Measurements from ENCODE around the gene DCUN1D3.
"Not testable (repeated sequence)": the region's sequence is repeated elsewhere in the genome, so short reads cannot be mapped to it uniquely, and the experiment has no call there.

Gene DCUN1D3

DNA sequence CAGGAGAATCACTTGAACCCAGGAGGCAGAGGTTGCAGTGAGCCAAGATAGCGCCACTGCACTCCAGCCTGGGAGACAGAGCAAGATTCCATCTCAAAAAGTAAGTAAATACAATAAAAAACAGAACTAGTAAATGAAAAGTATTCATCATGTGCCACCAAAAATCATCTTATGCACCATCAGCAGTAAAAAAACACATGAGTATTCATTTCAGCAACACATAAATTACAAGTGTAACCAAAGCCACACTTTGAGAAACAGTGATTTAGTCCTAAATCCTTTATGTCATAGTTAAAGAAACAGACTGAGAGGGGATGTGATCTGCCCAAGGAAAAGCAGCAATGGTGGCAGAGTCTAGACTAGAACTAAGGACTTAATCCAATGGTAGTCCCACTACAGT is 13.0 kb downstream of the DCUN1D3 start:
- no peak for DNase-seq (ENCODE audit: low spot score)

GRCh38 chr16:20886320-20886719 is 13.8 kb downstream of the DCUN1D3 start:
- DNase-seq (ENCODE audit: low spot score): no peak

DNA sequence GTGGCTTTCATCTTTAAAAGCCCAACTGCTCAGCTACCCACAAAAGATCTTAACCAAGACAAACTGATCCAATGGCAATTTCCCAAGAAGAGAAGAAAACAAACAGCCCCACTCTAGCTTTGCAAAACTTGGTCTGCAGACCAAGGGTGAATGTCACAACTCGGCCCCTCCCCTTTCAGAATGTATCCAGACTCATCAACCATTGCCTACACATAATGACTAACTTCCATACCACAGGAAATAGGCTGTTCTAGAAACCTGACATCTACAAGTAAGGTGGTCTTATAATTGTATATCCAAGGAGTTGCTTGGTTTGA is 16.0 kb downstream of the DCUN1D3 start:
- no peak for DNase-seq (ENCODE audit: low spot score)

DNA sequence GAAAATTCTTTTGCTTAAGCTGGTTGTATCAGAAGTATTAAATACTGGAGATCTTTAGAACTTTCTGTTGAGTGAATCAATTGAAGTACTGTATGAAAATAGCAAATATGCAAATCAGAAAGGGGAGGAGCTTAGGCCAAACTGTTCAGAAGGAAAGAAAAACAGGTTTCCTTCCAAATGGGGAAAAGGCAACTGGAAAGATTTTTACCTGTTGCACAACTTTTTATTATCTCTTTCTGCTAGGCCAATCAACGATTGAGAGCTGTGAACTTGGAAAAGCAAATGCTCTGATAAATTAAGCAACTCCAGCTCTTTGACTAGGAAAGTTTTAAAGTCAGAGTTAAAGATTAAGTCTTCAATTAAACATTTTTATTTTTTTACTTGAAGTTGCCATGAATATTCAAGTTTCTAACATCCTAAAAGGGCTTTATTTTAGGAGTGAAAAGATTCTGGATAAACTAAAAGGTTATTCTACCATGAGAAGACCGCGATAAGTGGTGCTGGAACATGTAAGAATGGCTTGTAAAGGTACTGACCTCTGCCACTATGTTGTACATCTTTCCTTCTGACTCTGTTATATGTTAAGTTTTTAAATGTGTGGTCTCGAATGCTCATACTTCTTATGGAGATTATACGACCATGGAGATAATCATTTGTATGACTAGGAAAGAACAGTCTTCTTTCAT is 16.5 kb downstream of the DCUN1D3 start:
- DNase-seq (ENCODE audit: low spot score): no peak

DNA sequence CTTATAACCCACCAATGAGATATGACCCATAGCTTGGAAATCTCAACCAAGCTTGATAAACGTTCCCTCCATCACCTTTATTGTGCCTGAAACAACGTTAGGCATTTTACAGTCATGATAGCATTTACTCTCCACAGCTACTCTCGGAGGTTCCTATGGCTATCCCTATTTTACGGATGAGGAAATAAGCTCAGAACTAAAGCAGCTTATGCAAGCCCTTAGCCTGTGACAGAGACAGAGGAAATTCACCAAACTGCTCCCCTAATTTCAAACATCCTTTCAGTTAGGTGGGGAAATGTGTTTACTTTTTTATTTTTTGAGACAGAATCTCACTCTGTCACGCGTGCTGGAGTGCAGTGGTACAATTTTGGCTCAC is 18.7 kb downstream of the DCUN1D3 start:
- no peak for DNase-seq (ENCODE audit: low spot score)

DNA sequence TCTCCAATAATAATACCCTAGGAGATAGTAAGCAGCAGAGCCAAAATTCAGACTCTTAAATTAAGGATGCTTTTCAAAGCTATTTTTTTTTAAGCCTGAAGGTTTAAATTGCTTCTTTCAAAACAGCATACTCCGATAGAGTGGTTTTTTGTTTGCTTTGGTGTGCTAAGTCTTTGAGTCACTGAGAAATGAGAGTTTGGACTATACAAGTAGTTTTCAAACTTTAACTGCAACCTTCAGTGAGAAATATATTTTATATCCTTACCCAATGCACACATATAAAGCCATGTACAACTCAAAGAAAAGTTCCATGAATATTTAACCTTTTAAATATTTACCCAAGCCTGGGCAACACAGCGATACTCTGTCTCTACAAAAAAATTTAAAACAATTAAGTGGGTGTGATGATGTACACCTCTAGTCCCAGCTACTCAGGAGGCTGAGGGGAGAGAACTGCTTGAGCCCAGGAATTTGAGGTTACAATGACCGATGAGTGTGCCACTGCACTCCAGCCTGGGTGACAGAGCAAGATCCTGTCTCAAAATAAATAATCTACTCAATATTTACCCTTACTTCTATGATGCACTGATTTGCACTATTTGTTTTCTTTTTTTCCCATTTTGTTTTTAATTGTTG is 19.2 kb downstream of the DCUN1D3 start:
- no peak for DNase-seq (ENCODE audit: low spot score)

DNA sequence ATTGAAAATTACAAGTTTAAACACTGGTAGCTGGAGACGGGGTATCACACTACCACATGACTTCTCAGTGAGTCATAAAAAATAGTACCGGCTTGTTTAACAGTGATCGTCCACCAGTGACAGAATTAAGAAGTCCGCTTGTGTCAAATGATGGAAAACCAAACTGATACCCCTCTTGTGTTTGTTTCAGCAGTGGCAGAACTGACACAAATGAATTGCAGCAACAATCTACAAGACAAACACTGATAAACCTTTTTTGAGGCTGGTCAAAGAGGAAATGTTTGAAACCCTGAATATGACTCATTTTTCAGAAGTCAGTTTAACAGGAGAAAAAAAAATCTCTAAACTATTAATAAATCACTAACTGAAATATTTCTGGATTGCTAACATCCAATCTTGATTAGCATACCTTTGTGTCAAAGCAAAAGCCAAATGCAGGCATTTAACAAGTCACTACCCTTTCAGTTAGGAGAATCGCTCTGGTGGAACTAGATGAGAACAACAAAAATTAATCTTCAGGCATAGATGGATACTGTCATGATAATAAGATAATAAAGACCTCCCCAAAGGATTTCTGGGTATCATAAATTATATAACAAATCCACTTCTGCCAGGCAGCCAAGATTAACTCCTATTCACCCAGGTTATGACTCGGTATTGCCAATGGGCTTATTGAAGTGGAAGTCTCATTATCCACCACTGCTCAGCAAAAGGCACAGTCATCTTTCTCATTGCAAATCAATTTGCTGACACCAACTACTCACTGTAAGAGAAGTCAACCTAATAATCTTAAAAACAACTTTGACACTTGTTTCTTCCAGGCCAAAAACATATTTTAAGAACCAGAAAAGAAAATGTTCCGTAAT is 20.8 kb downstream of the DCUN1D3 start:
- no peak for DNase-seq (ENCODE audit: low spot score)

- DNase-seq (ENCODE audit: low spot score): no peak
Measured at GRCh38 chr16:20878682-20879147, 21.4 kb downstream of the DCUN1D3 start.

DNA sequence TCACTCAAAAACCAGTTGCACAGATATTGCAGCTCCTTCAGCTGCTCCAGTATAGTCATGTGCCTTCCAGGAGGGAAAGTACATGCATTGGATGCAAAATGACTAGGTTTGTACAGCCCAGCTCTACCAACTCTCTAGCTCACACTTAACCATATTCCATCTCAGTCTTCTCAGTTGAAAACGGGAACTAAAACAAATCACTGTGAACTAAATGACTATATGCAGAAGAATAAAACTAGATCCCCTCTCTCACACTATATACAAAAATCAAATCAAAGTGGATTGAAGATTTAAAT is 24.9 kb downstream of the DCUN1D3 start:
- no peak for DNase-seq (ENCODE audit: low spot score)

GRCh38 chr16:20874088-20874581 is 26.0 kb downstream of the DCUN1D3 start:
- DNase-seq (ENCODE audit: low spot score): no peak

DNA sequence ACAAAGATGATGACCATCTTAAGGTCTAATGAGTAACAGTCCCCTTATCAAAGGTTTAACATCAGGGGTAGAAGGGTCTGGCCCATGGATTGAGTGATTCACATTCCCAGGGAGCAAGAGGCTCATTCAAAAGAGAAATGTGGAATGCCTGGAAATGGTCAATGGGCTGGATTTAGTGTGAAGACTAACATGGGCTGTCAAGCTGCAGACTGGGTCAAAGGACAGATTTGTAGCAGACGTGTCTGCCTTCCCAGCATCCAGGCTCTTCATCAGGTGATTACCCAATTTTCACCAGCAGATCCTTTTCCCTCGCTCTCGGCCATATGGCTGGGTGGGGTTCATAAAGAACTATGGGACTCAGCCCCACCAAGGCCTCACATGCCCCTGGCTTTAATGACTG is 26.8 kb downstream of the DCUN1D3 start:
- DNase-seq (ENCODE audit: low spot score): no peak

DNA sequence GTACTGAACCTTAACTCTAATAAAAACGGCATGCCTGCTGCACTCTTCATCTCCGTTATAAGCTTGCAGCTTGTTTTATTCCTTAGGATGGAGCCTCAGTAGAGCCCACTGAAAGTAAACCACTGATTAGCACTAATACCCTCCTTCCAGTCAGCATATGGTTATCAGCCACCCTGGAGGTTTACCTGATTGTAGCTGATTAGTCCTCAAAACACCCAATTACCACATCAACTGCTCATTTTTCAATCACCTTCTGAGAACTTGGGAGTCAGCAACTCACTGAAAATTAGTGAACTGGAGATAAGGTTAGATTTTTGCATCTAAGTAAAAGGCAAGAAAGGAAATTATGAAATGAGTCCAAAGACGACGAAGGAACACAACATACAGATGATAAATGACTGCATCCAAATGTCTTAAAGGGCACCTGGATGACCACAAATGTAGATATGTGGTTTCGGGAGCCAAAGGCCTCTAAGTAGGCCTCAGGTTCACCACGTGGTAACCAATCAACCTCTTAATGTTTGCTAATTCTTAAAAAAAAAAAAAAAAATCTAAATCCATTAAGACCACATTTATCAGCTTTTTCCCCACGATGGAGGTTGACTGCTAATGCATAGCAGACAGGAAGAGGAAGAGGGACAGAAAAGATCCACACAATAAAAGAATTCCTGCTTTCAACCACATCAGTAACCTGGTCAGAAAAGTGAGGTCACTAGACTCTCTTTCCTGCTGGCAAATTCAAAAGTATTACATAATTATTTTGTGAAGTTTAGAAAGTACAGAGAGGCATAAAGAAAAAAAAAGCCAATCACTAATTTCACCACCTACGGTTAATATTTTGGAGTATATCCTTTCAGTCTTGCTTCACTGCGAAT is 28.0 kb downstream of the DCUN1D3 start:
- DNase-seq (ENCODE audit: low spot score): no peak

- no peak for DNase-seq (ENCODE audit: low spot score)
Measured at GRCh38 chr16:20871258-20871657, 28.9 kb downstream of the DCUN1D3 start.

- DNase-seq (ENCODE audit: low spot score): no peak
Measured at GRCh38 chr16:20870122-20870820, 29.9 kb downstream of the DCUN1D3 start.

GRCh38 chr16:20868890-20869289 is 31.3 kb downstream of the DCUN1D3 start:
- DNase-seq (ENCODE audit: low spot score): peak; percentile 76

GRCh38 chr16:20867585-20867984 is 32.6 kb downstream of the DCUN1D3 start:
- DNase-seq (ENCODE audit: low spot score): no peak

- no peak for DNase-seq (ENCODE audit: low spot score)
Measured at GRCh38 chr16:20866801-20867200, 33.4 kb downstream of the DCUN1D3 start.

DNA sequence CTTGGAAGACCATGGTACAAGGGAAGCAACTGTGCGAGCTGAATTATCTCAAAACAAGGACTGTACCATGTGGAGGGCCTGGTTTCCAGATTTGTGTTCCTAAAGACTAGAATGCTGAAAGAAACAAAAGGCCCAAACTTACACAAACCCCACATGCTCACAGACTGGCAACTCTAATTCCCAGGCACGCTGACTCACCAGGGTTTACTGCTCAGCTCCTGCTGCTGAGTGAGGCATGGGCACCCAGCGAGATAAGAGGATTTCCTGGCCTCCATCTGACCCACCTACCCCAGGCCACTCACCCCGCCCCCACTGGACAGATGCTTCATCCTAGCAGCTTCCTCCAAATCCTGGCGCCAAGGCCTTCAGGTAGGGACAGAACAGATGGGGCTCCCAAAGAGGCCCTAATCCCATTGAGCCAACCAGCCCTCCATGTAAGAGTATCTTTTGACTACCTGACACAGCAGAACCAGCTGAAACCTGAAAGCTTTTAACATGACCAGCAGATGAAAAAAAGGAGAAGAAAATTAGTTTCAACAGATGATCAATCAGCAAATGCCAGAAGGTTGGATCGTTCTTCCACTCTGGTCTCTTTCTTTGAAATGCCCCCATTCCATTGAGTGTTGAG is 33.9 kb downstream of the DCUN1D3 start:
- DNase-seq (ENCODE audit: low spot score): no peak

GRCh38 chr16:20865420-20866131 is 34.6 kb downstream of the DCUN1D3 start:
- no peak for DNase-seq (ENCODE audit: low spot score)

- DNase-seq (ENCODE audit: low spot score): not testable (repeated sequence)
Measured at GRCh38 chr16:20864376-20864775, 35.8 kb downstream of the DCUN1D3 start.
